A673 (cell line): Measurements from ENCODE around the gene HERC4.

Source experiments
- EZH2 ChIP-seq: fragments of 200-600 bp; sonication (generic); IDR thresholded peaks from 2 replicates; pipeline ENCODE4 v1.6.1; 2017; ENCODE audit warnings: borderline replicate concordance, low read depth, mild to moderate bottlenecking, mixed read lengths, antibody characterized with exemption, low read length; ENCODE audit not compliant: poor library complexity, severe bottlenecking
- TF ChIP-seq, protein P1 (sequence below): fragments of 300-800, 200-600 bp; sonication (generic); conservative IDR thresholded peaks from 2 replicates; pipeline ENCODE4 v1.5.1; 2017; ENCODE audit warnings: low read depth, mild to moderate bottlenecking, antibody characterized with exemption, low read length, moderate library complexity, mixed read lengths

- TF ChIP-seq EZH2, result no peak
- TF ChIP-seq, protein P1, sequence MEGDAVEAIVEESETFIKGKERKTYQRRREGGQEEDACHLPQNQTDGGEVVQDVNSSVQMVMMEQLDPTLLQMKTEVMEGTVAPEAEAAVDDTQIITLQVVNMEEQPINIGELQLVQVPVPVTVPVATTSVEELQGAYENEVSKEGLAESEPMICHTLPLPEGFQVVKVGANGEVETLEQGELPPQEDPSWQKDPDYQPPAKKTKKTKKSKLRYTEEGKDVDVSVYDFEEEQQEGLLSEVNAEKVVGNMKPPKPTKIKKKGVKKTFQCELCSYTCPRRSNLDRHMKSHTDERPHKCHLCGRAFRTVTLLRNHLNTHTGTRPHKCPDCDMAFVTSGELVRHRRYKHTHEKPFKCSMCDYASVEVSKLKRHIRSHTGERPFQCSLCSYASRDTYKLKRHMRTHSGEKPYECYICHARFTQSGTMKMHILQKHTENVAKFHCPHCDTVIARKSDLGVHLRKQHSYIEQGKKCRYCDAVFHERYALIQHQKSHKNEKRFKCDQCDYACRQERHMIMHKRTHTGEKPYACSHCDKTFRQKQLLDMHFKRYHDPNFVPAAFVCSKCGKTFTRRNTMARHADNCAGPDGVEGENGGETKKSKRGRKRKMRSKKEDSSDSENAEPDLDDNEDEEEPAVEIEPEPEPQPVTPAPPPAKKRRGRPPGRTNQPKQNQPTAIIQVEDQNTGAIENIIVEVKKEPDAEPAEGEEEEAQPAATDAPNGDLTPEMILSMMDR, result no peak
Observed at GRCh38 chr10:68090586-68090985, 15.5 kb upstream of the HERC4 start.
